A549 (cell line): Measurements from ENCODE around the gene CYB5B. TPM values are rescaled to one million over a fixed set of nuclear protein-coding genes. Genes with fewer than 3 reads are reported as not detected.

Experiments
- ATAC-seq, 2 experiments: fragments of 200-7000 bp in 1 of 2; fragments of >200 bp in 1 of 2; cut with Nextera tagmentation in 1 of 2; cut with Tn5 transposase in 1 of 2; 3 replicates each; pipeline versions ENCODE4 v1.8.0 to v1.9.1; 2018 to 2020; ENCODE audit warnings: mild to moderate bottlenecking in 1 of 2, moderate library complexity in 1 of 2
- CTCF ChIA-PET: fragments of 300-600 bp; sonication (Branson Sonifier 250); formaldehyde crosslinking; extraction: SDS; loops from one replicate; lab custom pipeline; 2021; ENCODE audit warnings: antibody characterized with exemption, inconsistent platforms; lab: Yijun Ruan, JAX
- POLR2A ChIA-PET: fragments of 350-600 bp; formaldehyde crosslinking; extraction: SDS; loops from one replicate; lab custom pipeline; 2021; ENCODE audit warnings: antibody characterized with exemption, inconsistent platforms; lab: Yijun Ruan, JAX
- DNase-seq, 2 experiments: peaks; one replicate each; pipeline versions ENCODE4 v3.0.0 to v3.0.0-alpha.2; 2011 to 2016; ENCODE audit warnings: low read depth in 1 of 2, low spot score in 1 of 2
- FAIRE-seq: peaks from 2 replicates; lab custom pipeline; 2011; peaks lifted over from hg19 to GRCh38; lab: Jason Lieb, UNC
- H3K27ac ChIP-seq, 2 experiments: fragments of >200 bp; sonication (Bioruptor Twin); formaldehyde crosslinking; 3 replicates each; pipeline ENCODE4 v1.5.1; 2016 to 2017
- H3K4me1 ChIP-seq: fragments of >200 bp; sonication (Bioruptor Twin); formaldehyde crosslinking; 3 replicates; pipeline ENCODE4 v1.6.1; 2016
- H3K4me2 ChIP-seq: fragments of >200 bp; sonication (Bioruptor Twin); formaldehyde crosslinking; 3 replicates; pipeline ENCODE4 v1.6.1; 2016
- H3K4me3 ChIP-seq: fragments of >200 bp; sonication (Bioruptor Twin); formaldehyde crosslinking; 3 replicates; pipeline ENCODE4 v1.5.1; 2016
- H3K9me3 ChIP-seq: fragments of >200 bp; sonication (Bioruptor Twin); formaldehyde crosslinking; 3 replicates; pipeline ENCODE4 v1.6.1; 2016
- BHLHE40 ChIP-seq: IDR thresholded peaks from 2 replicates; pipeline ENCODE4 v1.6.1; 2012; ENCODE audit warnings: low read depth, low read length, inconsistent platforms
- CBX2 ChIP-seq: fragments of 200-600 bp; sonication (generic); IDR thresholded peaks from 2 replicates; pipeline ENCODE4 v1.6.1; 2016; ENCODE audit warnings: low read depth, mild to moderate bottlenecking, borderline replicate concordance
- CBX8 ChIP-seq: fragments of 200-600 bp; sonication (generic); IDR thresholded peaks from 2 replicates; pipeline ENCODE4 v1.6.1; 2016
- CEBPB ChIP-seq, 2 experiments: fragments of >200 bp in 1 of 2; sonication (Bioruptor Twin) in 1 of 2; formaldehyde crosslinking in 1 of 2; IDR thresholded peaks; 2 replicates each; pipeline ENCODE4 v1.6.1; 2012 to 2016
- CHD4 ChIP-seq: fragments of 200-600 bp; sonication (generic); IDR thresholded peaks from 2 replicates; pipeline ENCODE4 v1.6.1; 2016; ENCODE audit warnings: antibody characterized with exemption, mild to moderate bottlenecking, borderline replicate concordance
- EHF ChIP-seq: fragments of 250-450 bp; sonication (Bioruptor Pico); IDR thresholded peaks from 2 replicates; pipeline ENCODE4 v1.5.0; 2020; ENCODE audit warnings: mild to moderate bottlenecking
- EHMT2 ChIP-seq: fragments of 200-600 bp; sonication (generic); IDR thresholded peaks from 2 replicates; pipeline ENCODE4 v1.6.1; 2016; ENCODE audit warnings: antibody characterized with exemption, low read depth, mild to moderate bottlenecking, moderate library complexity
- ELK1 ChIP-seq: fragments of 150-350 bp; IDR thresholded peaks from 2 replicates; pipeline ENCODE4 v1.6.1; 2014; ENCODE audit warnings: low read depth, mild to moderate bottlenecking, low read length
- EP300 ChIP-seq, 2 experiments: fragments of >200 bp; sonication (Bioruptor Twin); formaldehyde crosslinking; IDR thresholded peaks; 2 replicates in 1 of 2; 3 replicates in 1 of 2; pipeline ENCODE4 v1.6.1; 2016 to 2017
- FOSB ChIP-seq: fragments of 250-450 bp; sonication (Bioruptor Pico); IDR thresholded peaks from 2 replicates; pipeline ENCODE4 v1.5.0; 2020; ENCODE audit warnings: mild to moderate bottlenecking, moderate library complexity
- GATA3 ChIP-seq: IDR thresholded peaks from 2 replicates; pipeline ENCODE4 v1.6.1; 2012; ENCODE audit warnings: borderline replicate concordance
- HDAC2 ChIP-seq: fragments of 200-600 bp; sonication (generic); IDR thresholded peaks from 2 replicates; pipeline ENCODE4 v1.6.1; 2016
- HEYL ChIP-seq: fragments of 250-450 bp; sonication (Bioruptor Pico); IDR thresholded peaks from 2 replicates; pipeline ENCODE4 v1.8.0; 2021; ENCODE audit warnings: mild to moderate bottlenecking, moderate library complexity
- HOXB13 ChIP-seq: fragments of 250-450 bp; sonication (Bioruptor Pico); IDR thresholded peaks from 2 replicates; pipeline ENCODE4 v1.5.0; 2020; ENCODE audit warnings: low read depth, mild to moderate bottlenecking, moderate library complexity
- HOXB5 ChIP-seq: fragments of 250-450 bp; sonication (Bioruptor Pico); IDR thresholded peaks from 2 replicates; pipeline ENCODE4 v1.5.0; 2020; ENCODE audit warnings: mild to moderate bottlenecking, moderate library complexity
- JUNB ChIP-seq: fragments of >200 bp; sonication (Bioruptor Twin); formaldehyde crosslinking; IDR thresholded peaks from 2 replicates; pipeline ENCODE4 v1.6.1; 2016
- KDM1A ChIP-seq: fragments of 200-600 bp; sonication (generic); IDR thresholded peaks from 2 replicates; pipeline ENCODE4 v1.6.1; 2016; ENCODE audit warnings: low read depth, mild to moderate bottlenecking
- MAFK ChIP-seq: fragments of 450-650 bp; IDR thresholded peaks from 2 replicates; pipeline ENCODE4 v1.6.1; 2014; ENCODE audit not compliant: partially characterized antibody
- MAX ChIP-seq: IDR thresholded peaks from 2 replicates; pipeline ENCODE4 v1.6.1; 2012
- MAZ ChIP-seq: fragments of 150-350 bp; IDR thresholded peaks from 2 replicates; pipeline ENCODE4 v1.6.1; 2014; ENCODE audit warnings: antibody characterized with exemption, low read depth, low read length, borderline replicate concordance
- MYC ChIP-seq: IDR thresholded peaks from 2 replicates; pipeline ENCODE4 v1.6.1; 2012; ENCODE audit warnings: mild to moderate bottlenecking, inconsistent platforms, low read length, improper control_type of control experiment, borderline replicate concordance
- NPAS2 ChIP-seq: fragments of 250-450 bp; sonication (Bioruptor Pico); IDR thresholded peaks from 2 replicates; pipeline ENCODE4 v1.8.0; 2022; ENCODE audit warnings: mild to moderate bottlenecking, moderate library complexity, borderline replicate concordance
- NR3C1 ChIP-seq: fragments of >200 bp; sonication (Bioruptor Twin); formaldehyde crosslinking; IDR thresholded peaks from 3 replicates; pipeline ENCODE4 v1.6.1; 2017
- POLR2A ChIP-seq: IDR thresholded peaks from 2 replicates; pipeline ENCODE4 v1.6.1; 2012; ENCODE audit warnings: mild to moderate bottlenecking, low read length
- RAD21 ChIP-seq, 2 experiments: fragments of >200 bp in 1 of 2; sonication (Bioruptor Twin) in 1 of 2; formaldehyde crosslinking in 1 of 2; IDR thresholded peaks in 1 of 2; conservative IDR thresholded peaks in 1 of 2; 2 replicates in 1 of 2; 3 replicates in 1 of 2; pipeline ENCODE4 v1.6.1; 2012 to 2018; ENCODE audit warnings: inconsistent platforms in 1 of 2
- REST ChIP-seq: fragments of 200-600 bp; sonication (generic); IDR thresholded peaks from 2 replicates; pipeline ENCODE4 v1.6.1; 2016; ENCODE audit warnings: antibody characterized with exemption, mild to moderate bottlenecking, moderate library complexity
- RFX5 ChIP-seq: fragments of 450-650 bp; IDR thresholded peaks from 2 replicates; pipeline ENCODE4 v1.7.1; 2014; ENCODE audit warnings: antibody characterized with exemption, mild to moderate bottlenecking, moderate library complexity
- TP53 ChIP-seq: fragments of 250-450 bp; sonication (Bioruptor Pico); IDR thresholded peaks from 2 replicates; pipeline ENCODE4 v1.5.0; 2021; ENCODE audit warnings: mild to moderate bottlenecking, moderate library complexity
- ZC3H11A ChIP-seq: fragments of 450-650 bp; IDR thresholded peaks from 2 replicates; pipeline ENCODE4 v1.6.1; 2014; ENCODE audit warnings: antibody characterized with exemption, mild to moderate bottlenecking
- ZFP36 ChIP-seq: fragments of 450-650 bp; IDR thresholded peaks from 2 replicates; pipeline ENCODE4 v1.6.1; 2014; ENCODE audit warnings: borderline replicate concordance; ENCODE audit not compliant: partially characterized antibody
- ZNF302 ChIP-seq: fragments of 250-450 bp; sonication (Bioruptor Pico); IDR thresholded peaks from 2 replicates; pipeline ENCODE4 v1.9.0; 2021; ENCODE audit warnings: inconsistent platforms, mild to moderate bottlenecking, moderate library complexity
- WGBS: methylation state at CpG from one replicate; pipeline ENCODE4 v1.1.6; 2017; ENCODE audit errors: missing lambda C conversion rate; 5-methylcytosine and 5-hydroxymethylcytosine counted together
- polyA plus RNA-seq, 4 experiments: library from polyadenylated mRNA; depleted of rRNA in 3 of 4; stranded (reverse); fragments of >200 nt; fragmentation: RNase III in 1 of 4; extraction: RNeasy Plus Mini Kit Qiagen cat#74134 plus additional on column Dnase treatment in 1 of 4; gene quantifications; 2 replicates in 3 of 4; 3 replicates in 1 of 4; pipeline ENCODE4 v1.2.3, GENCODE V29; 2011 to 2017

Gene CYB5B
- polyA plus RNA-seq, 2 of the 4 experiments (the other 2 are of a cell fraction), result 248 to 477 TPM

- no peak overlapping the region for H3K4me3 ChIP-seq
- CTCF ChIA-PET, result interaction anchor here (1.5 kb wide), 1 partner anchor 84 kb away, joined by 3 read pairs; no protein-coding TSS in a partner anchor
- POLR2A ChIA-PET, result interaction anchor here (0.6 kb wide), 1 partner anchor 86 kb away, joined by 6 read pairs; no protein-coding TSS in a partner anchor
- H3K4me2 ChIP-seq, result no peak overlapping the region
- 77% methylated on average over 10 of the region's 10 CpGs for WGBS
- ATAC-seq (peak in 1 of 2 experiments; percentile 38; a peak in 3 of 6 replicates), DNase-seq (no peak), FAIRE-seq (no peak)
- H3K9me3 ChIP-seq, result no peaks in the 10 kb centered on the region
- no peak for TF ChIP-seq NR3C1
- TF ChIP-seq MAFK, result no peak
- no peak for TF ChIP-seq HOXB5 (CRISPR knock-in tag)
- no peak for TF ChIP-seq EP300 (IDR thresholded peaks at IDR 0.05)
- no peak for TF ChIP-seq KDM1A
- no peak for TF ChIP-seq HDAC2
- no peak for TF ChIP-seq ZC3H11A
- no peak for TF ChIP-seq CEBPB (IDR thresholded peaks at IDR 0.05)
- no peak for TF ChIP-seq BHLHE40
- TF ChIP-seq TP53 (CRISPR knock-in tag), result no peak
- TF ChIP-seq MAZ, result no peak
- TF ChIP-seq GATA3, result no peak
- TF ChIP-seq REST, result no peak
- TF ChIP-seq FOSB (CRISPR knock-in tag), result no peak
- TF ChIP-seq JUNB, result no peak
- no peak for TF ChIP-seq POLR2A
- H3K4me1 ChIP-seq, result peaks cover 14% of the 10 kb centered on the region
- H3K27ac ChIP-seq, result peak overlapping the region in 1 of 2 experiments; percentile 68; a peak in 3 of 6 replicates
Measured at GRCh38 chr16:69482410-69482991, 58.1 kb downstream of the CYB5B start.

GRCh38 chr16:69483611-69484010, 59.2 kb downstream of the CYB5B start:
- H3K4me3 ChIP-seq, result no peak overlapping the region
- no peak for ATAC-seq
- FAIRE-seq, result no peak
- H3K27ac ChIP-seq, result no peak overlapping the region
- H3K4me1 ChIP-seq, result peaks cover 9% of the 10 kb centered on the region; the same call in 1 of the 3 replicates
- no peak for DNase-seq
- 93% methylated on average over 5 of the region's 5 CpGs for WGBS
- TF ChIP-seq ELK1, result no peak
- TF ChIP-seq ZFP36, result no peak
- no peak for TF ChIP-seq ZNF302 (CRISPR knock-in tag)
- TF ChIP-seq EHMT2, result no peak
- TF ChIP-seq HOXB13, result no peak
- no peak for TF ChIP-seq RAD21 (conservative IDR thresholded peaks at IDR 0.05 in 1 of 2, IDR thresholded peaks at IDR 0.05 in 1 of 2)
- TF ChIP-seq NPAS2 (CRISPR knock-in tag), result no peak
- TF ChIP-seq CBX8, result no peak
- no peak for TF ChIP-seq RFX5
- TF ChIP-seq CHD4, result no peak
- TF ChIP-seq GATA3, result no peak
- TF ChIP-seq HEYL, result no peak
- TF ChIP-seq POLR2A, result no peak
- no peak for TF ChIP-seq MAZ
- TF ChIP-seq CBX2, result no peak
- no peak for TF ChIP-seq MYC
- no peak for TF ChIP-seq MAFK
- no peak for TF ChIP-seq EHF (CRISPR knock-in tag)
- TF ChIP-seq MAX, result no peak
- CTCF ChIA-PET, result interaction anchor here (0.8 to 1.5 kb wide), 3 partner anchors 23 to 88 kb away, joined by 3 to 4 read pairs (median 4); no protein-coding TSS in a partner anchor
- H3K9me3 ChIP-seq, result no peaks in the 10 kb centered on the region
- no peak overlapping the region for H3K4me2 ChIP-seq
- POLR2A ChIA-PET, result no interaction called here
